H1 (cell line): ENCODE measurements around the gene FAM181A. TPM values are rescaled to one million over a fixed set of nuclear protein-coding genes. Genes with fewer than 3 reads are reported as not detected.

Experiments used
- CTCF ChIA-PET: fragments of 300-600 bp; sonication (Branson Sonifier 250); formaldehyde crosslinking; loops from one replicate; lab custom pipeline; 2021; ENCODE audit not compliant: partially characterized antibody; lab: Charles Lee
- POLR2A ChIA-PET: fragments of 300-600 bp; sonication (Branson Sonifier 250); formaldehyde crosslinking; loops from one replicate; lab custom pipeline; 2021; ENCODE audit warnings: inconsistent platforms; ENCODE audit not compliant: partially characterized antibody; lab: Charles Lee
- DNase-seq, 2 experiments: peaks; one replicate each; pipeline versions ENCODE4 v3.0.0 to v3.0.0-alpha.2; 2010 to 2022; ENCODE audit warnings: low spot score in 2 of 2, low read depth in 1 of 2, mixed read lengths in 1 of 2
- FAIRE-seq: peaks from 2 replicates; lab custom pipeline; 2011; peaks lifted over from hg19 to GRCh38; lab: Jason Lieb, UNC
- H2AFZ ChIP-seq: 2 replicates; pipeline ENCODE4 v1.8.1; 2012; ENCODE audit warnings: low read length, inconsistent platforms
- H2AK5ac ChIP-seq: 2 replicates; pipeline ENCODE4 v1.6.1; 2013; ENCODE audit warnings: low read depth, low read length
- H2BK120ac ChIP-seq: replicated peaks from 2 replicates; pipeline ENCODE3; 2013; ENCODE audit warnings: low read depth, low read length, inconsistent platforms
- H2BK12ac ChIP-seq: 2 replicates; pipeline ENCODE4 v1.6.1; 2013; ENCODE audit warnings: low read depth, low read length
- H2BK15ac ChIP-seq: 2 replicates; pipeline ENCODE4 v1.6.1; 2013; ENCODE audit warnings: low read length
- H2BK20ac ChIP-seq: 2 replicates; pipeline ENCODE4 v1.6.1; 2013; ENCODE audit warnings: low read length
- H2BK5ac ChIP-seq: 2 replicates; pipeline ENCODE4 v1.6.1; 2013; ENCODE audit warnings: low read depth, low read length
- H3K14ac ChIP-seq: 2 replicates; pipeline ENCODE4 v1.6.1; 2013; ENCODE audit warnings: inconsistent platforms; ENCODE audit not compliant: insufficient read length
- H3K18ac ChIP-seq: 2 replicates; pipeline ENCODE4 v1.6.1; 2013; ENCODE audit warnings: low read length; ENCODE audit errors: extremely low read depth
- H3K23ac ChIP-seq: 2 replicates; pipeline ENCODE4 v1.6.1; 2013; ENCODE audit warnings: inconsistent platforms; ENCODE audit not compliant: insufficient read length
- H3K23me2 ChIP-seq: 2 replicates; pipeline ENCODE4 v1.6.1; 2013; ENCODE audit warnings: low read depth, low read length
- H3K27ac ChIP-seq: 2 replicates; pipeline ENCODE4 v1.6.1; 2011; ENCODE audit warnings: low read depth, low read length, inconsistent platforms
- H3K27me3 ChIP-seq, 4 experiments: replicated peaks in 1 of 4; 1 replicate in 1 of 4; 2 replicates in 3 of 4; pipeline versions ENCODE4 v1.6.1 to v1.8.1; 2011 to 2013; ENCODE audit warnings: low read length in 3 of 4, mild to moderate bottlenecking in 3 of 4, inconsistent platforms in 2 of 4, mixed read lengths in 2 of 4, moderate library complexity in 1 of 4; ENCODE audit not compliant: control insufficient read depth in 3 of 4, insufficient read depth in 3 of 4; ENCODE audit errors: extremely low read depth in 1 of 4
- H3K36me3 ChIP-seq, 4 experiments: 2 replicates each; pipeline versions ENCODE4 v1.6.1 to v1.8.1; 2011 to 2013; ENCODE audit warnings: mild to moderate bottlenecking in 4 of 4, low read length in 3 of 4, moderate library complexity in 2 of 4, control low read depth in 1 of 4, inconsistent platforms in 1 of 4; ENCODE audit not compliant: insufficient read depth in 4 of 4, control insufficient read depth in 2 of 4
- H3K4ac ChIP-seq: replicated peaks from 2 replicates; pipeline ENCODE3; 2013; ENCODE audit warnings: low read length, low read depth, mixed read lengths, inconsistent platforms; ENCODE audit not compliant: insufficient read length
- H3K4me1 ChIP-seq, 4 experiments: replicated peaks in 1 of 4; 1 replicate in 1 of 4; 2 replicates in 3 of 4; pipeline versions ENCODE4 v1.6.1 to v1.8.1; 2011 to 2013; ENCODE audit warnings: low read length in 3 of 4, inconsistent platforms in 2 of 4, mixed read lengths in 1 of 4; ENCODE audit not compliant: insufficient read depth in 4 of 4, control insufficient read depth in 3 of 4
- H3K4me2 ChIP-seq, 2 experiments: 2 replicates each; pipeline versions ENCODE4 v1.6.1 to v1.8.1; 2011 to 2013; ENCODE audit warnings: low read depth in 2 of 2, low read length in 2 of 2, control low read depth in 1 of 2, inconsistent platforms in 1 of 2, mild to moderate bottlenecking in 1 of 2; ENCODE audit not compliant: insufficient read depth in 1 of 2
- H3K4me3 ChIP-seq, 4 experiments: fragments of 200-600, 300-600 bp in 1 of 4; sonication (generic), shearing (Covaris generic), sonication (Bioruptor Twin) in 1 of 4; 2 replicates each; pipeline versions ENCODE4 v1.5.1 to v1.8.1; 2011 to 2016; ENCODE audit warnings: low read length in 4 of 4, low read depth in 3 of 4, control low read depth in 2 of 4, inconsistent platforms in 2 of 4, mild to moderate bottlenecking in 2 of 4, mixed read lengths in 1 of 4, moderate library complexity in 1 of 4; ENCODE audit not compliant: insufficient read depth in 2 of 4; ENCODE audit errors: extremely low read depth in 1 of 4
- H3K56ac ChIP-seq: replicated peaks from 2 replicates; pipeline ENCODE3; 2013; ENCODE audit warnings: low read depth, mild to moderate bottlenecking, mixed read lengths, low read length, inconsistent platforms; ENCODE audit not compliant: insufficient read length
- H3K79me1 ChIP-seq: 2 replicates; pipeline ENCODE4 v1.6.1; 2013; ENCODE audit warnings: low read depth, low read length, control low read depth
- H3K79me2 ChIP-seq, 2 experiments: 2 replicates each; pipeline versions ENCODE4 v1.6.1 to v1.8.1; 2012 to 2013; ENCODE audit warnings: low read length in 2 of 2, mild to moderate bottlenecking in 2 of 2, inconsistent platforms in 1 of 2; ENCODE audit not compliant: insufficient read depth in 2 of 2, control insufficient read depth in 1 of 2
- H3K9ac ChIP-seq, 4 experiments: replicated peaks in 1 of 4; 1 replicate in 1 of 4; 2 replicates in 3 of 4; pipeline versions ENCODE4 v1.6.1 to v1.8.1; 2011 to 2013; ENCODE audit warnings: low read depth in 3 of 4, low read length in 3 of 4, control low read depth in 2 of 4, mild to moderate bottlenecking in 2 of 4, moderate library complexity in 2 of 4, inconsistent platforms in 1 of 4; ENCODE audit errors: extremely low read depth in 1 of 4
- H3K9me3 ChIP-seq, 2 experiments: 2 replicates each; pipeline versions ENCODE4 v1.6.1 to v1.8.1; 2012 to 2013; ENCODE audit warnings: mild to moderate bottlenecking in 2 of 2, moderate library complexity in 2 of 2, control low read depth in 1 of 2, inconsistent platforms in 1 of 2, low read depth in 1 of 2, low read length in 1 of 2, mixed read lengths in 1 of 2; ENCODE audit not compliant: insufficient read depth in 2 of 2
- H4K20me1 ChIP-seq, 2 experiments: replicated peaks in 1 of 2; 2 replicates each; pipeline versions ENCODE3 to v1.8.1; 2011 to 2013; ENCODE audit warnings: inconsistent platforms in 2 of 2, low read length in 2 of 2, mild to moderate bottlenecking in 1 of 2; ENCODE audit not compliant: insufficient read depth in 2 of 2, control insufficient read depth in 1 of 2
- H4K5ac ChIP-seq: 2 replicates; pipeline ENCODE4 v1.6.1; 2013; ENCODE audit warnings: low read length, low read depth, mixed read lengths, inconsistent platforms; ENCODE audit not compliant: insufficient read length
- H4K8ac ChIP-seq: 2 replicates; pipeline ENCODE4 v1.8.0; 2013; ENCODE audit warnings: mild to moderate bottlenecking, moderate library complexity, low read length, inconsistent platforms; ENCODE audit not compliant: insufficient read depth; ENCODE audit errors: extremely low read depth
- H4K91ac ChIP-seq: replicated peaks from 2 replicates; pipeline ENCODE3; 2013; ENCODE audit warnings: low read length, mixed read lengths, inconsistent platforms; ENCODE audit not compliant: insufficient read length
- ASH2L ChIP-seq: fragments of 200-600, 300-600 bp; sonication (generic); IDR thresholded peaks from one replicate; pipeline ENCODE4 v1.7.1; 2017; ENCODE audit warnings: low read length
- CBX5 ChIP-seq: fragments of 300-800, 300-1000 bp; sonication (generic); IDR thresholded peaks from 2 replicates; pipeline ENCODE4 v1.7.1; 2016; ENCODE audit warnings: antibody characterized with exemption, low read length, low read depth
- CREB1 ChIP-seq: IDR thresholded peaks from 2 replicates; pipeline ENCODE4 v1.6.1; 2012; ENCODE audit warnings: inconsistent platforms
- CTBP2 ChIP-seq: IDR thresholded peaks from 2 replicates; pipeline ENCODE4 v1.7.0; 2011; ENCODE audit warnings: borderline replicate concordance, mild to moderate bottlenecking, moderate library complexity, mixed read lengths, low read length; ENCODE audit not compliant: insufficient read depth, insufficient read length
- EZH2 ChIP-seq: fragments of 200-600 bp; sonication (generic); IDR thresholded peaks from 2 replicates; pipeline ENCODE4 v1.7.1; 2012; ENCODE audit warnings: low read depth, mild to moderate bottlenecking, moderate library complexity, low read length, inconsistent platforms; ENCODE audit not compliant: severe bottlenecking
- FOSL1 ChIP-seq: IDR thresholded peaks from 2 replicates; pipeline ENCODE4 v1.6.1; 2011; ENCODE audit warnings: mild to moderate bottlenecking, low read depth, low read length, moderate library complexity; ENCODE audit not compliant: insufficient read depth
- HDAC2 ChIP-seq, 2 experiments: fragments of 300-600 bp in 1 of 2; sonication (generic) in 1 of 2; IDR thresholded peaks; 2 replicates each; pipeline ENCODE4 v1.6.1; 2011 to 2012; ENCODE audit warnings: low read depth in 2 of 2, low read length in 2 of 2, mild to moderate bottlenecking in 2 of 2, moderate library complexity in 2 of 2, borderline replicate concordance in 1 of 2, inconsistent platforms in 1 of 2
- SIN3A ChIP-seq, 2 experiments: IDR thresholded peaks in 1 of 2; conservative IDR thresholded peaks in 1 of 2; 2 replicates each; pipeline ENCODE4 v1.6.1; 2011 to 2012; ENCODE audit warnings: low read length in 2 of 2, improper control_type of control experiment in 1 of 2, low read depth in 1 of 2, mild to moderate bottlenecking in 1 of 2
- TAF7 ChIP-seq: optimal IDR thresholded peaks from 2 replicates; pipeline ENCODE3; 2011; ENCODE audit warnings: low read depth, mild to moderate bottlenecking, inconsistent platforms, low read length, moderate library complexity, borderline replicate concordance
- ZNF274 ChIP-seq: IDR thresholded peaks from 2 replicates; pipeline ENCODE4 v1.7.0; 2012; ENCODE audit warnings: low read length, borderline replicate concordance; ENCODE audit errors: extremely low read depth
- WGBS, 2 experiments: shearing (Covaris generic) in 1 of 2; methylation state at CpG; one replicate each; pipeline versions ENCODE4 v1.1.6 to v1.1.7; 2013 to 2015; ENCODE audit warnings: low lambda C conversion rate in 2 of 2, mixed read lengths in 2 of 2, inconsistent platforms in 1 of 2, low coverage in 1 of 2, missing lambda C conversion rate in 1 of 2; ENCODE audit not compliant: insufficient replicate concordance in 2 of 2, insufficient coverage in 1 of 2, insufficient read length in 1 of 2; ENCODE audit errors: extremely low coverage in 1 of 2, missing lambda C conversion rate in 1 of 2; 5-methylcytosine and 5-hydroxymethylcytosine counted together
- polyA plus RNA-seq, 7 experiments: library from polyadenylated mRNA; depleted of rRNA in 3 of 7; stranded (reverse) in 5 of 7; unstranded in 2 of 7; fragments of >200 nt in 5 of 7; fragments of 200-250 nt in 2 of 7; gene quantifications; 1 replicate in 5 of 7; 2 replicates in 1 of 7; 4 replicates in 1 of 7; pipeline versions ENCODE4 v1.2.1 to v1.2.3, GENCODE V29; 2011 to 2013; ENCODE audit warnings: missing spikeins in 2 of 7, mixed read lengths in 2 of 7
- total RNA-seq: library from RNA; stranded (reverse); fragmentation: NEBNext Ultra II Directional; extraction: Animal tissue kit (Norgen Biotek cat#: 25700); gene quantifications from 2 replicates; pipeline ENCODE4 v1.2.1, GENCODE V29; 2021

FAM181A gene
- total and polyA plus RNA-seq, 2 of the 8 experiments (the other 6 are each of a cell fraction or from before 2014, with no cell fraction given): not detected

DNA sequence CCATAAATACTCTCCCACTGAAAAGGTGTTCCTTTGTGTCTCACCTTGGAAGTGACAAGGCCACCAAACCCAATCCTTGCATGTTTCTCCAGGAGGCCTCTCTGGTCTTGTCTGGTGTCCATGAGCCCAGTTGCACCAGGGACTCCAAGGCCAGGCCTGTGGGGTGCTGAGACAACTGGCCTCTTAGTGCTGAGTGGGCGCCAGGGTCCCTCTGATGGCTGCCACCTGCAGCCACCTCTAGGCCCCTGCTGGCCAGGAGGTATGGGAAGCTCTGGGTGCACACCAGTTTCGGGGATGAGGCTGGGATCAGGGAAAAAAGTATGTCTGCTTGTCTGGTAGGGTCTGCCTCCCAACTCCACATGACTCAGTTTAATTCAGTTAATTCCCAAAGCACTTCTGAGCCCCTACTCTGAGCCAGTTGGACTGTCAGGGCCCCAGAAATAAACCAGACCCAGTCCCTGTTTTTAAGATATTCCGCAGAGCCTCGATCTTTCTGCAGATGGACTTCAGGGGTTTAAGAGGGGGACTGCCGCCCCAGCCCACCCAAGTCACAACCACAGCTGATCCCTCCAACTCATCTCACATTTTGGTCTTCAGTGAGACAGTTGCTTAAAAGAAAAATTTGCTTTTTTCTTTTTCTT lies 15.0 kb upstream of the FAM181A start:
- no peak overlapping the region for H3K23ac ChIP-seq
- H3K79me1 ChIP-seq: no peaks in the 10 kb centered on the region
- ChIA-PET POLR2A (no interaction called here), CTCF (interaction anchor here (0.8 to 1.9 kb wide), 6 partner anchors 9 to 264 kb away, joined by 3 to 9 read pairs (median 4); no protein-coding TSS in a partner anchor)
- H3K23me2 ChIP-seq: no peaks in the 10 kb centered on the region; the same call in 1 of the 2 replicates
- no peak overlapping the region for H2BK5ac ChIP-seq
- H3K79me2 ChIP-seq: no peaks in the 10 kb centered on the region
- FAIRE-seq (no peak), DNase-seq (no peak)
- no peak for TF ChIP-seq TAF7
- no peak for TF ChIP-seq EZH2
- no peak for TF ChIP-seq CBX5
- no peak for TF ChIP-seq HDAC2 (IDR thresholded peaks at IDR 0.05; ENCODE audit: borderline replicate concordance in 1 of 2, low read depth in 2 of 2, low read length in 2 of 2)
- no peak for TF ChIP-seq SIN3A (conservative IDR thresholded peaks at IDR 0.05 in 1 of 2, IDR thresholded peaks at IDR 0.05 in 1 of 2; ENCODE audit: low read depth in 1 of 2, low read length in 2 of 2)
- TF ChIP-seq FOSL1: no peak
- no peak for TF ChIP-seq ZNF274
- TF ChIP-seq ASH2L: no peak
- no peak for TF ChIP-seq CREB1
- TF ChIP-seq CTBP2: no peak
- H3K14ac ChIP-seq: no peak overlapping the region
- no peak overlapping the region for H3K9ac ChIP-seq
- no peak overlapping the region for H2BK120ac ChIP-seq
- H3K4me3 ChIP-seq: no peak overlapping the region
- no peak overlapping the region for H4K5ac ChIP-seq
- H3K9me3 ChIP-seq: no peaks in the 10 kb centered on the region
- H2AK5ac ChIP-seq: no peak overlapping the region
- no peaks in the 10 kb centered on the region for H3K27me3 ChIP-seq
- H4K91ac ChIP-seq: no peak overlapping the region
- H2BK20ac ChIP-seq: no peak overlapping the region
- no peak overlapping the region for H4K8ac ChIP-seq
- no peaks in the 10 kb centered on the region for H3K4me1 ChIP-seq
- H4K20me1 ChIP-seq: no peaks in the 10 kb centered on the region
- H2BK12ac ChIP-seq: no peak overlapping the region
- H3K27ac ChIP-seq: no peak overlapping the region
- no peak overlapping the region for H2AFZ ChIP-seq
- H2BK15ac ChIP-seq: no peak overlapping the region
- H3K56ac ChIP-seq: no peak overlapping the region
- 84% methylated on average over 5 of the region's 5 CpGs; no CpG with 5 or more reads in 1 of the 2 experiments for WGBS, 2 experiments
- no peak overlapping the region for H3K4ac ChIP-seq
- no peaks in the 10 kb centered on the region for H3K36me3 ChIP-seq
- H3K18ac ChIP-seq: no peak overlapping the region
- H3K4me2 ChIP-seq: no peak overlapping the region
